C4-2B (cell line): Measurements from ENCODE around the gene ZBTB43.

Experiments used
- ZFX ChIP-seq: fragments of 450-650 bp; IDR thresholded peaks from 2 replicates; pipeline ENCODE4 v1.6.1; 2017
- TF ChIP-seq, protein P1 (sequence below): fragments of 450-650 bp; conservative IDR thresholded peaks from 2 replicates; pipeline ENCODE4 v1.5.1; 2017; ENCODE audit warnings: mild to moderate bottlenecking

DNA sequence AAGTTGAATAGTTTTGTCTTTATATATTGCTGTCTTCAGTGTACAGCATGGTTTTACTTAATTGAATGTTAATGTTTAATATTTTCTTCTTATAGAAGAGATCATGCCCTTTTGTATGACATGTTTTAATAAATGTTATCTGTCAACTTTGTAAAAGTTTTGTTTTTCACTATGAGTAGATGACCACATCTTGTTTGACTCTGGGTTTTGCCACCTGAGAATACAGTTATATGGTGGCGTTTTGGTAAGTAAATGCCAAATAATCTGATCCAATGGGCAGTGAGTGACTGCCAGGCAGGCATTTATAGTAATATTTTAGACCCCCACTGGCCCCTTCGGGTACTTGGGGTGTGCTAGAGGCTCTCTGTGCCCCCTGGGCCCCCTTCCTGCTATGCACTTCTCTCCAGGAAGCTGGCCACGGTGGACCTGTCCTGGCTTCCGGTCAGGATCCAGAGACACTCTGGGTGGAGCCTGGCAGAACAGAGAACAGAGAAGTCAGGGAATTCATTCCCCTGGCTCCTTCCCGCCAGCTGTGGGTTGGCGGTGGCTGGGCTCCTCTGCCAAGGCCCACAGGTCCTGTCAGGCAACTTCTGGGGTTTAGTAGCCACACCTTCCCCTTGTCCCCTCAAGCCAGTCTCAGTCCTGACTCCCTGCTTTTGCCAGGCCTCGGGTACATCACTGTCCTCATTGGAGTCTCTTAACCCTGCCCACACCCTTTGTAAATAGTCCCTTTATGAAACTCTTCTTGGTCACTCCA lies 33.4 kb downstream of the ZBTB43 start:
- TF ChIP-seq, protein P1, sequence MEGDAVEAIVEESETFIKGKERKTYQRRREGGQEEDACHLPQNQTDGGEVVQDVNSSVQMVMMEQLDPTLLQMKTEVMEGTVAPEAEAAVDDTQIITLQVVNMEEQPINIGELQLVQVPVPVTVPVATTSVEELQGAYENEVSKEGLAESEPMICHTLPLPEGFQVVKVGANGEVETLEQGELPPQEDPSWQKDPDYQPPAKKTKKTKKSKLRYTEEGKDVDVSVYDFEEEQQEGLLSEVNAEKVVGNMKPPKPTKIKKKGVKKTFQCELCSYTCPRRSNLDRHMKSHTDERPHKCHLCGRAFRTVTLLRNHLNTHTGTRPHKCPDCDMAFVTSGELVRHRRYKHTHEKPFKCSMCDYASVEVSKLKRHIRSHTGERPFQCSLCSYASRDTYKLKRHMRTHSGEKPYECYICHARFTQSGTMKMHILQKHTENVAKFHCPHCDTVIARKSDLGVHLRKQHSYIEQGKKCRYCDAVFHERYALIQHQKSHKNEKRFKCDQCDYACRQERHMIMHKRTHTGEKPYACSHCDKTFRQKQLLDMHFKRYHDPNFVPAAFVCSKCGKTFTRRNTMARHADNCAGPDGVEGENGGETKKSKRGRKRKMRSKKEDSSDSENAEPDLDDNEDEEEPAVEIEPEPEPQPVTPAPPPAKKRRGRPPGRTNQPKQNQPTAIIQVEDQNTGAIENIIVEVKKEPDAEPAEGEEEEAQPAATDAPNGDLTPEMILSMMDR: no peak
- no peak for TF ChIP-seq ZFX
